K562 (cell line): ENCODE measurements around the gene ZNF791. TPM values are rescaled to one million over a fixed set of nuclear protein-coding genes. Genes with fewer than 3 reads are reported as not detected.
A peak's percentile ranks its signal among the peaks of the same experiment; 100 is the strongest.

Experiments
- BCL6 ChIP-seq: fragments of 250-450 bp; sonication (Bioruptor Pico); IDR thresholded peaks from 2 replicates; pipeline ENCODE4 v1.4.0; 2020
- BRD4 ChIP-seq: fragments of 200-600 bp; sonication (generic); IDR thresholded peaks from 2 replicates; pipeline ENCODE4 v1.6.1; 2017; ENCODE audit warnings: inconsistent platforms
- EP400 ChIP-seq: fragments of 450-650 bp; IDR thresholded peaks from 2 replicates; pipeline ENCODE4 v1.6.1; 2017; ENCODE audit warnings: antibody characterized with exemption, mild to moderate bottlenecking, moderate library complexity
- ERF ChIP-seq: fragments of 450-650 bp; formaldehyde crosslinking; IDR thresholded peaks from 2 replicates; pipeline ENCODE4 v1.4.0; 2020; ENCODE audit warnings: mild to moderate bottlenecking, mixed read lengths
- HOXB6 ChIP-seq: fragments of 250-450 bp; sonication (Bioruptor Pico); IDR thresholded peaks from 2 replicates; pipeline ENCODE4 v1.5.1; 2022; ENCODE audit warnings: mild to moderate bottlenecking, borderline replicate concordance
- KLF6 ChIP-seq: fragments of 250-450 bp; sonication (Bioruptor Pico); IDR thresholded peaks from 2 replicates; pipeline ENCODE4 v1.4.0; 2020; ENCODE audit warnings: mild to moderate bottlenecking, moderate library complexity, borderline replicate concordance
- MNT ChIP-seq, 2 experiments: fragments of 450-650 bp; conservative IDR thresholded peaks; 2 replicates each; pipeline ENCODE4 v1.6.1; 2017; ENCODE audit warnings: mild to moderate bottlenecking in 2 of 2, moderate library complexity in 2 of 2
- MYBL2 ChIP-seq, 2 experiments: fragments of 450-650 bp in 1 of 2; sonication (generic) in 1 of 2; formaldehyde crosslinking in 1 of 2; IDR thresholded peaks; 2 replicates each; pipeline versions ENCODE4 v1.6.1 to v1.8.1; 2017 to 2022; ENCODE audit warnings: borderline replicate concordance in 1 of 2, inconsistent platforms in 1 of 2, low read depth in 1 of 2, mild to moderate bottlenecking in 1 of 2, missing genetic modification reagents in 1 of 2, moderate library complexity in 1 of 2
- NCOA1 ChIP-seq: fragments of 450-650 bp; IDR thresholded peaks from 2 replicates; pipeline ENCODE4 v1.6.1; 2016; ENCODE audit warnings: low read depth
- NR4A1 ChIP-seq, 2 experiments: fragments of 250-450 bp in 1 of 2; fragments of 450-650 bp in 1 of 2; sonication (Bioruptor Pico) in 1 of 2; IDR thresholded peaks; 2 replicates each; pipeline versions ENCODE4 v1.4.0 to v1.6.1; 2016 to 2020; ENCODE audit warnings: mild to moderate bottlenecking in 2 of 2, missing compliant biosample characterization in 1 of 2, missing genetic modification characterization in 1 of 2, moderate library complexity in 1 of 2
- OTX1 ChIP-seq: fragments of 450-650 bp; formaldehyde crosslinking; IDR thresholded peaks from 2 replicates; pipeline ENCODE4 v1.4.0; 2022; ENCODE audit warnings: mild to moderate bottlenecking
- RNF2 ChIP-seq: sonication (generic); IDR thresholded peaks from 2 replicates; pipeline ENCODE4 v1.6.1; 2016
- SP1 ChIP-seq: sonication (generic); formaldehyde crosslinking; IDR thresholded peaks from 2 replicates; pipeline ENCODE4 v1.8.1; 2022; ENCODE audit warnings: mild to moderate bottlenecking, missing genetic modification reagents
- SREBF2 ChIP-seq: sonication (generic); formaldehyde crosslinking; IDR thresholded peaks from 2 replicates; pipeline ENCODE4 v1.4.0; 2020; ENCODE audit warnings: mild to moderate bottlenecking, missing genetic modification reagents
- TEAD1 ChIP-seq, 2 experiments: fragments of 450-650 bp in 1 of 2; sonication (generic) in 1 of 2; formaldehyde crosslinking; IDR thresholded peaks; 2 replicates each; pipeline versions ENCODE4 v1.4.0 to v1.8.0; 2020 to 2022; ENCODE audit warnings: mild to moderate bottlenecking in 2 of 2, missing genetic modification reagents in 1 of 2
- XRCC5 ChIP-seq: fragments of 200-400 bp; formaldehyde crosslinking; IDR thresholded peaks from 2 replicates; pipeline ENCODE4 v1.6.1; 2017; ENCODE audit warnings: low read depth, mild to moderate bottlenecking, low read length
- ZBTB34 ChIP-seq: fragments of 250-450 bp; sonication (Bioruptor Pico); IDR thresholded peaks from 2 replicates; pipeline ENCODE4 v1.8.0; 2021; ENCODE audit warnings: mild to moderate bottlenecking, moderate library complexity
- ZFPM2 ChIP-seq: fragments of 250-450 bp; sonication (Bioruptor Pico); IDR thresholded peaks from 2 replicates; pipeline ENCODE4 v1.5.1; 2022; ENCODE audit warnings: mild to moderate bottlenecking
- ZNF12 ChIP-seq: sonication (generic); formaldehyde crosslinking; IDR thresholded peaks from 2 replicates; pipeline ENCODE4 v1.4.0; 2020; ENCODE audit warnings: mild to moderate bottlenecking, missing genetic modification reagents
- ZNF449 ChIP-seq: fragments of 250-450 bp; sonication (Bioruptor Pico); IDR thresholded peaks from 2 replicates; pipeline ENCODE4 v1.8.0; 2022; ENCODE audit warnings: moderate library complexity, mild to moderate bottlenecking, inconsistent platforms
- ZNF695 ChIP-seq: fragments of 450-650 bp; formaldehyde crosslinking; IDR thresholded peaks from 2 replicates; pipeline ENCODE4 v1.4.0; 2020; ENCODE audit warnings: mild to moderate bottlenecking, moderate library complexity
- ZNF77 ChIP-seq: fragments of 250-450 bp; sonication (Bioruptor Pico); IDR thresholded peaks from 2 replicates; pipeline ENCODE4 v1.5.0; 2020
- polyA plus RNA-seq, 8 experiments: library from polyadenylated mRNA; depleted of rRNA in 4 of 8; stranded (reverse) in 5 of 8; unstranded in 3 of 8; fragments of >200 nt; fragmentation: Nextera tagmentation in 2 of 8; fragmentation: Illumina TruSeq in 1 of 8; extraction: Ambion mirVana in 2 of 8; extraction: Trizol in 1 of 8; gene quantifications; 2 replicates each; pipeline versions ENCODE4 v1.2.1 to v1.2.3, GENCODE V29; 2011 to 2014; ENCODE audit warnings: inconsistent platforms in 1 of 8, missing spikeins in 1 of 8
- total RNA-seq, 7 experiments: library from RNA; depleted of rRNA in 6 of 7; stranded (reverse); fragments of >200 nt in 6 of 7; fragmentation: Illumina TruSeq in 2 of 7; extraction: Trizol in 2 of 7; gene quantifications; 2 replicates each; pipeline versions ENCODE4 v1.2.1 to v1.2.3, GENCODE V29; 2011 to 2021; ENCODE audit warnings: low replicate concordance in 1 of 7

The ZNF791 gene
- total and polyA plus RNA-seq, 9 of the 15 experiments (the other 6 are each of a cell fraction or from before 2014, with no cell fraction given): 7.8 to 22.7 (median 13.1) TPM

- TF ChIP-seq ZNF449 (CRISPR knock-in tag) (no peak), SREBF2 (no peak), EP400 (peak; percentile 87), ZNF77 (CRISPR knock-in tag) (no peak), SP1 (CRISPR knock-in tag) (peak; percentile 95), ZNF695 (no peak), MYBL2 (IDR thresholded peaks at IDR 0.05; ENCODE audit: low read depth) (no peak), MYBL2 (CRISPR knock-in tag; IDR thresholded peaks at IDR 0.05; ENCODE audit: borderline replicate concordance) (no peak), OTX1 (no peak), BCL6 (CRISPR knock-in tag) (no peak), ERF (CRISPR knock-in tag) (no peak), ZFPM2 (no peak), NR4A1 (CRISPR knock-in tag; IDR thresholded peaks at IDR 0.05) (no peak), NR4A1 (tag; IDR thresholded peaks at IDR 0.05) (no peak; the same call in 1 of the 2 replicates), HOXB6 (CRISPR knock-in tag) (no peak), KLF6 (CRISPR knock-in tag) (no peak), NCOA1 (peak; percentile 98), MNT (conservative IDR thresholded peaks at IDR 0.05) (peak; percentile 61 to 76), TEAD1 (CRISPR knock-in tag; IDR thresholded peaks at IDR 0.05) (peak in 1 of 2 experiments; percentile 31; a peak in 1 of 4 replicates), RNF2 (no peak), XRCC5 (peak; percentile 93), ZNF12 (peak; percentile 74), BRD4 (no peak; the same call in 1 of the 2 replicates), ZBTB34 (CRISPR knock-in tag) (no peak)
These were observed at the start of gene ZNF791, which contains the start of gene ZNF490 (continued) for GRCh38 chr19:12610540-12611360.
